Measurements from ENCODE around the gene ZC3H6. TPM values are rescaled to one million over a fixed set of nuclear protein-coding genes. Genes with fewer than 3 reads are reported as not detected.

The ZC3H6 gene
- total and polyA plus RNA-seq, 5 donors from 2014 or later: 5.1 to 18.7 (median 7.1) TPM

DNA sequence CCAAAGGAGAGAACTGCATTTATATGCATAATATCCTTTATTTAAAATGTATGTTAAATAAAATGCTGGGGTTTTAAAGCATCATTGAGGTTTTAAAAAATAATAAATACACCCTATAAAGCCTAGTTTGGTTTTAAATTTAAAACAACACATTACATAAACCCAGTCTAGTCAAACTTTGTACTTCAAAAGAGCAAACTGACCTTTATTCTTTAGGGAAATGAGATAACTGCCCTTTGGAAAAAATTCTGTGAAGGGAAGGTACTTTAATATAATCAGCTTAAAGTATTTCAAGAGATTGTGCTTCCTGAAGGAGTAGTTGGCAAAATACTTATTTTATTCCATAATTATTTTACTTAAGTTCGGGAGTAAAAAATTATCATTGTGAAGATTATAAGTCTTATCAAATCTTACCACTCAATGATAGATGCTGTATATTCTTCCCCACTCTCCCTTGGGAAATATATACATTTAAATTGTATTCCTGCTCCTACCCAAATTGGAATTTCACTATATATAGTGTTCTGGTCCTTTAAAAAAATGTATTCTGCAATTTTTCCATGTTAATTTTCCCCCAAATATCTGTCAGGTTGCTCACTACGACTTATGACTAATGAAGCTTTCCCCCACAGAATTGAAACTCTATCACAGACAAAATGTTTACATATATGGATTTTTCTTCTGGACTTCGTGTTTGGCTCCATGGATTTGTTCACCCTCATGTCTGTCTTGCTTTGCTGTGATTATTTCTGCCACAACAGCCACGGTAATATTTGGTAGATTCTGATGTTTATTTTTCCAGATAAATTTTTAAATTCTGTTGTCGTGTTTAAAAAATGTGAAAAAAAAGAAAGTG is 42.1 kb downstream of the ZC3H6 start:
- Histone ChIP-seq H3K36me3 (ENCODE audit: control insufficient read depth, insufficient read depth, low read length) (peaks cover 23% of the 10 kb centered on the region), H3K9me3 (ENCODE audit: control insufficient read depth in 2 of 2, low read length in 2 of 2) (no peaks in the 10 kb centered on the region), H3K4me3 (ENCODE audit: low read depth, low read length) (no peak overlapping the region), H3K27me3 (ENCODE audit: control insufficient read depth, insufficient read depth, low read length) (no peaks in the 10 kb centered on the region), H3K27ac (ENCODE audit: insufficient read depth, low read length, poor library complexity, severe bottlenecking) (no peak overlapping the region), H3K4me1 (ENCODE audit: control insufficient read depth, insufficient read depth, low read length, poor library complexity, severe bottlenecking) (no peaks in the 10 kb centered on the region)
- Mint-ChIP-seq H3K4me1 (no peaks in the 10 kb centered on the region), H3K27me3 (no peaks in the 10 kb centered on the region), H3K36me3 (peaks cover 28% of the 10 kb centered on the region), H3K9me3 (no peaks in the 10 kb centered on the region), H3K4me3 (no peak overlapping the region), H3K27ac (no peak overlapping the region)
- DNase-seq (no peak), ATAC-seq (ENCODE audit: low read depth in 2 of 2) (no peak)

GRCh38 chr2:112318515-112318914 is 43.1 kb downstream of the ZC3H6 start:
- Histone ChIP-seq H3K9me3 (ENCODE audit: control insufficient read depth in 2 of 2, low read length in 2 of 2) (no peaks in the 10 kb centered on the region), H3K4me3 (ENCODE audit: low read depth, low read length) (no peak overlapping the region), H3K27me3 (ENCODE audit: control insufficient read depth, insufficient read depth, low read length) (no peaks in the 10 kb centered on the region), H3K27ac (ENCODE audit: insufficient read depth, low read length, poor library complexity, severe bottlenecking) (no peak overlapping the region), H3K4me1 (ENCODE audit: control insufficient read depth, insufficient read depth, low read length, poor library complexity, severe bottlenecking) (no peaks in the 10 kb centered on the region), H3K36me3 (ENCODE audit: control insufficient read depth, insufficient read depth, low read length) (peaks cover 24% of the 10 kb centered on the region)
- ATAC-seq (ENCODE audit: low read depth in 2 of 2) (no peak), DNase-seq (no peak)
- Mint-ChIP-seq H3K9me3 (no peaks in the 10 kb centered on the region), H3K27ac (no peak overlapping the region), H3K4me1 (no peaks in the 10 kb centered on the region), H3K27me3 (no peaks in the 10 kb centered on the region), H3K4me3 (no peak overlapping the region), H3K36me3 (peaks cover 23% of the 10 kb centered on the region)

DNA sequence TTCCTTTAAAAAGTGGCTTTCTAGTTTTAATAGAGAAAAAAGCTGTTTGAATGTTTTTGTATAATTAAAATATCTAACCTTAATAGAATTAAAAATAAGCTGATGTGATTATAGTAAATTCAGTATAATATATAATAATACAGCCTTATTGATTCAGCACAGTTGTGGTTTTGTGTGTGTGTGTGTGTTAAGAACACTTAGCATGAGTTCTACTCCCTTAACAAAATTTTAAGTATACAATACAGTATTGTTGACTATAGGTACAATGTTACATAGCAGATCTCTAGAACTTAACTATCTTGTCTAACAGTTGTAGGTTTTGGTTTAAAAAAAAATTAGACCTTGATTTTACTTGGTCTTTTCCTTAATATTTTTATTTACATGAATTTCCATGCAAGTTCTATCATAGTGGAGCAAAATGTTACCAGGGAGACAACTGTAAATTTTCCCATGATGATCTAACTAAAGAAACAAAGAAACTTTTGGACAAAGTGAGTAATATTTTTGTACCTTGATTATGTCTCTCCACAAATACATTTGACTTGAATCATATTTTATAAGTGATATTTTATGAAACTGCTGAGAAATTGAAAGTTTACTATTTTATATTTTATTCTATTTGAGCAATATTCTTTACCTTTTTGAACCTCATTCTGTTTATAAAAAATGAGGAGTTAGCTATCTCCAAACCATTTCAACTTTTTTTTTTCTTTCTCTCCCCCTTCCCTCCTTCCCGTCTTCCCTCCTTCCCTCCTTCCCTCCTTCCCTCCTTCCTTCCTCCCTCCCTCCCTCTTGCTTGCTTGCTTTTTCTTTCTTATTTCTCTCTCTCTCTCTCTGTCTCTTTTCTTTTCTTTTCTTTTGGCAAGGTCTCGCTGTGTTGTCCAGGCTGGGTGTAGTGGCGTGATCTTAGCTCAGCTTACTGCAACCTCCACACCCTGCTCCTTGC is 46.3 kb downstream of the ZC3H6 start:
- H3K9me3 Mint-ChIP-seq: no peaks in the 10 kb centered on the region
- Histone ChIP-seq H3K4me3 (ENCODE audit: low read depth, low read length) (no peak overlapping the region), H3K4me1 (ENCODE audit: control insufficient read depth, insufficient read depth, low read length, poor library complexity, severe bottlenecking) (no peaks in the 10 kb centered on the region), H3K9me3 (ENCODE audit: control insufficient read depth in 2 of 2, low read length in 2 of 2) (no peaks in the 10 kb centered on the region), H3K27me3 (ENCODE audit: control insufficient read depth, insufficient read depth, low read length) (no peaks in the 10 kb centered on the region), H3K27ac (ENCODE audit: insufficient read depth, low read length, poor library complexity, severe bottlenecking) (no peak overlapping the region), H3K36me3 (ENCODE audit: control insufficient read depth, insufficient read depth, low read length) (peaks cover 21% of the 10 kb centered on the region)
- no peak for ATAC-seq (ENCODE audit: low read depth in 2 of 2)
- H3K36me3 Mint-ChIP-seq: peaks cover 35% of the 10 kb centered on the region
- no peaks in the 10 kb centered on the region for H3K27me3 Mint-ChIP-seq
- H3K4me1 Mint-ChIP-seq: no peaks in the 10 kb centered on the region
- DNase-seq: no peak
- no peak overlapping the region for H3K27ac Mint-ChIP-seq
- H3K4me3 Mint-ChIP-seq: no peak overlapping the region

GRCh38 chr2:112322919-112323318 is 47.5 kb downstream of the ZC3H6 start:
- no peak overlapping the region for H3K4me3 Mint-ChIP-seq
- no peaks in the 10 kb centered on the region for H3K27me3 ChIP-seq (ENCODE audit: control insufficient read depth, insufficient read depth, low read length)
- no peak overlapping the region for H3K27ac Mint-ChIP-seq

DNA sequence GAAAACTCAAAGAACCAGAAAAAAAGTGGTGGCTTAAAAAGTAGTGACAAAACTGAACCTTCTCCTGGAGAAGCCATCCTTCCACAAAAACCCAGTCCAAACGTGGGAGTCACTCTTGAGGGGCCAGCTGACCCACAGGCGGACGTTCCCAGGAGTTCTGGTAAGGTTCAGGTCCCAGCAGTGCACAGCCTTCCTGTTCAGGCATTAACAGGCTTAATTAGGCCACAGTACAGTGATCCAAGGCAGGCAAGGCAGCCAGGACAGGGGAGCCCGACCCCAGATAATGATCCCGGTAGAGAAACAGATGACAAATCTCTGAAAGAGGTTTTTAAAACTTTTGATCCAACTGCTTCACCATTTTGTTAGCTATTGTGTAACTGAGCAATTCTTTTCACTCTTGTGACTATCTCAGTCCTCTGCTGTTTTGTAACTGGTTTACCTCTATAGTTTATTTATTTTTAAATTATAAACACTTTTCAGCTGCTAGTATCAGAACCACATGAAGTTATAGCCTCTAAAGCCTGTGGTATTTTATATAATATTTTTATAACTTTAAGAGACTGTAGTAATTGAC is 56.8 kb downstream of the ZC3H6 start:
- no peak for ATAC-seq (ENCODE audit: low read depth in 2 of 2)
- Histone ChIP-seq H3K27me3 (ENCODE audit: control insufficient read depth, insufficient read depth, low read length) (no peaks in the 10 kb centered on the region), H3K36me3 (ENCODE audit: control insufficient read depth, insufficient read depth, low read length) (peaks cover 19% of the 10 kb centered on the region), H3K27ac (ENCODE audit: insufficient read depth, low read length, poor library complexity, severe bottlenecking) (no peak overlapping the region), H3K4me1 (ENCODE audit: control insufficient read depth, insufficient read depth, low read length, poor library complexity, severe bottlenecking) (no peaks in the 10 kb centered on the region), H3K9me3 (ENCODE audit: control insufficient read depth in 2 of 2, low read length in 2 of 2) (no peaks in the 10 kb centered on the region), H3K4me3 (ENCODE audit: low read depth, low read length) (no peak overlapping the region)
- H3K36me3 Mint-ChIP-seq: peaks cover 36% of the 10 kb centered on the region
- peak overlapping the region in 1 of 3 donors; percentile 39 for H3K27ac Mint-ChIP-seq
- H3K4me3 Mint-ChIP-seq: no peak overlapping the region
- peaks cover 0 to 5% (median 0%) of the 10 kb centered on the region in 4 donors for H3K4me1 Mint-ChIP-seq
- H3K27me3 Mint-ChIP-seq: no peaks in the 10 kb centered on the region
- DNase-seq: no peak
- no peaks in the 10 kb centered on the region for H3K9me3 Mint-ChIP-seq

More at GRCh38 chr2:112322919-112323318, 47.5 kb downstream of the ZC3H6 start:
- H3K4me3 ChIP-seq (ENCODE audit: low read depth, low read length): no peak overlapping the region
- H3K36me3 Mint-ChIP-seq: peaks cover 43% of the 10 kb centered on the region
- DNase-seq (no peak), ATAC-seq (ENCODE audit: low read depth in 2 of 2) (no peak)
- no peaks in the 10 kb centered on the region for H3K4me1 ChIP-seq (ENCODE audit: control insufficient read depth, insufficient read depth, low read length, poor library complexity, severe bottlenecking)
- H3K9me3 ChIP-seq (ENCODE audit: control insufficient read depth in 2 of 2, low read length in 2 of 2): no peaks in the 10 kb centered on the region
- H3K27ac ChIP-seq (ENCODE audit: insufficient read depth, low read length, poor library complexity, severe bottlenecking): no peak overlapping the region
- H3K27me3 Mint-ChIP-seq: no peaks in the 10 kb centered on the region
- H3K4me1 Mint-ChIP-seq: no peaks in the 10 kb centered on the region
- H3K9me3 Mint-ChIP-seq: peaks cover 0 to 1% (median 0%) of the 10 kb centered on the region in 7 donors
- H3K36me3 ChIP-seq (ENCODE audit: control insufficient read depth, insufficient read depth, low read length): peaks cover 17% of the 10 kb centered on the region

DNA sequence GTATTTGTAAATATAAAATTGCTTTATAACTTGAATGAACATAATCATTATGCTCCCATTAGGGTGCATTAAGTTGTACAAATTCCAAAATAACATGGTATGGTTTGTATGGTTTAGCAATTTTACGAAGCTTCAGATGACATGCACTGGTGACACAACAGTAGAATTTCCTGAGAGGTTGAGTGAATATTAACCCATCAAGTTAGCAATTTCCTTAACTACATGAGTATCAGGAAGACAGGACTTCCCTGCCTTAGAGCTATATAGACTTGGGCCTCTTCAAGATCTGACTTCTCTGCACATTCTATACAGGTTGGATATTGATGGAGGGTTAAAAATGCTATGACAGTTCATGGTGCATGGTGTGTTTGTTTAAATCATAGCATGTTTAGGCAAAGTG is 60.2 kb downstream of the ZC3H6 start:
- no peak for DNase-seq
- Mint-ChIP-seq H3K4me3 (no peak overlapping the region), H3K27ac (no peak overlapping the region), H3K27me3 (no peaks in the 10 kb centered on the region), H3K4me1 (peaks cover 0 to 5% (median 0%) of the 10 kb centered on the region in 4 donors), H3K36me3 (peaks cover 12% of the 10 kb centered on the region), H3K9me3 (no peaks in the 10 kb centered on the region)
- Histone ChIP-seq H3K4me1 (ENCODE audit: control insufficient read depth, insufficient read depth, low read length, poor library complexity, severe bottlenecking) (no peaks in the 10 kb centered on the region), H3K27ac (ENCODE audit: insufficient read depth, low read length, poor library complexity, severe bottlenecking) (no peak overlapping the region), H3K9me3 (ENCODE audit: control insufficient read depth in 2 of 2, low read length in 2 of 2) (no peaks in the 10 kb centered on the region), H3K27me3 (ENCODE audit: control insufficient read depth, insufficient read depth, low read length) (no peaks in the 10 kb centered on the region), H3K36me3 (ENCODE audit: control insufficient read depth, insufficient read depth, low read length) (peaks cover 13% of the 10 kb centered on the region), H3K4me3 (ENCODE audit: low read depth, low read length) (no peak overlapping the region)
- no peak for ATAC-seq (ENCODE audit: low read depth in 2 of 2)

DNA sequence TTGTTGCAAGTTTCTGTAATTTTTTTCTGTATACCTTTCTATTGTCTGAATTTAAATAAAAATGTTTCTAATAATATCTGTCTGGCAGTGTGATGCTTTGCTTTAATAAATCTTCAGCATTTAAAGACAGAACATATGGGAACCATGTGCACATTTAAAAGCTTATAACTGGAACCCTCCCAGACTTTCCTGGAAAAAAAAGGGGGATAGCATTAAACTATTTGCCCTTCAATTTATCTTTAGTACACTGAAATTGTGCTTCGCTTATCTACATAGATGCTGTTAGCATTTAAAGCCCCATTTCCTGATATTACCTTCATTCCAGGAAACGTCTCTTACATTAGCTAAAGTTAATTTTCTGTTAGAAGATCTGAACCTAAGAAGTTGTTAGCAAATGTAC is 64.6 kb downstream of the ZC3H6 start:
- H3K9me3 ChIP-seq (ENCODE audit: control insufficient read depth in 2 of 2, low read length in 2 of 2): no peaks in the 10 kb centered on the region
- no peaks in the 10 kb centered on the region for H3K4me1 ChIP-seq (ENCODE audit: control insufficient read depth, insufficient read depth, low read length, poor library complexity, severe bottlenecking)
- no peak overlapping the region for H3K4me3 Mint-ChIP-seq
- H3K9me3 Mint-ChIP-seq: no peaks in the 10 kb centered on the region
- H3K4me1 Mint-ChIP-seq: peaks cover 0 to 6% (median under 1%) of the 10 kb centered on the region in 4 donors
- H3K36me3 Mint-ChIP-seq: no peaks in the 10 kb centered on the region
- no peak overlapping the region for H3K27ac ChIP-seq (ENCODE audit: insufficient read depth, low read length, poor library complexity, severe bottlenecking)
- H3K27me3 Mint-ChIP-seq: peaks cover 6% of the 10 kb centered on the region
- H3K36me3 ChIP-seq (ENCODE audit: control insufficient read depth, insufficient read depth, low read length): no peaks in the 10 kb centered on the region
- ATAC-seq (ENCODE audit: low read depth in 2 of 2): no peak
- H3K27ac Mint-ChIP-seq: no peak overlapping the region
- no peaks in the 10 kb centered on the region for H3K27me3 ChIP-seq (ENCODE audit: control insufficient read depth, insufficient read depth, low read length)
- H3K4me3 ChIP-seq (ENCODE audit: low read depth, low read length): no peak overlapping the region
- DNase-seq: no peak

All from CD4-positive, CD25-positive, alpha-beta regulatory T cell (primary cell).